Right atrium auricular region (tissue), 2 donors: ENCODE results near the gene BRAT1. TPM values are rescaled to one million over a fixed set of nuclear protein-coding genes. Genes with fewer than 3 reads are reported as not detected.
"Not testable (repeated sequence)": the region's sequence is repeated elsewhere in the genome, so short reads cannot be mapped to it uniquely, and the experiment has no call there.

Experiments used
- DNase-seq: peaks from one replicate; pipeline ENCODE4 v3.0.0-alpha.2; 2019; ENCODE audit warnings: low spot score
- H3K27ac ChIP-seq, 2 donors: fragments of 200-600 bp; sonication (generic); 1 replicate in 1 of 2; 2 replicates in 1 of 2; pipeline ENCODE4 v1.5.1; 2016 to 2019
- H3K27me3 ChIP-seq, 2 donors: fragments of 200-600 bp; sonication (generic); one replicate each; pipeline versions ENCODE4 v1.5.1 to v1.6.0; 2017 to 2019
- H3K36me3 ChIP-seq: fragments of 200-600 bp; sonication (generic); one replicate; pipeline ENCODE4 v1.5.1; 2016
- H3K4me1 ChIP-seq, 2 donors: fragments of 200-600 bp; sonication (generic); one replicate each; pipeline versions ENCODE4 v1.5.1 to v1.6.0; 2017 to 2019
- H3K4me3 ChIP-seq, 2 donors: fragments of 200-600 bp; sonication (generic); 1 replicate in 1 of 2; 2 replicates in 1 of 2; pipeline ENCODE4 v1.5.1; 2017 to 2019; ENCODE audit warnings: mild to moderate bottlenecking in 1 of 2, moderate library complexity in 1 of 2
- H3K9me3 ChIP-seq, 2 donors: fragments of 200-600 bp; sonication (generic); one replicate each; pipeline ENCODE4 v1.5.1; 2019
- CTCF ChIP-seq, 2 donors: fragments of 200-600 bp; sonication (generic); IDR thresholded peaks; one replicate each; pipeline ENCODE4 v1.5.1; 2019; ENCODE audit warnings: antibody characterized with exemption in 2 of 2
- total RNA-seq, 2 donors: library from RNA; depleted of rRNA; stranded (reverse); fragments of >200 nt; gene quantifications; one replicate each; pipeline ENCODE4 v1.1.0, GENCODE V29; 2016

BRAT1 gene
- total RNA-seq, 2 donors from 2014 or later, result 20.9 to 24.6 TPM

GRCh38 chr7:2594599-2594998, 39.3 kb upstream of the BRAT1 start:
- Histone ChIP-seq H3K36me3 (peaks cover 40% of the 10 kb centered on the region), H3K4me3 (no peak overlapping the region), H3K27me3 (no peaks in the 10 kb centered on the region), H3K4me1 (no peaks in the 10 kb centered on the region), H3K9me3 (no peaks in the 10 kb centered on the region), H3K27ac (no peak overlapping the region)
- DNase-seq, result no peak
- no peak for TF ChIP-seq CTCF (IDR thresholded peaks at IDR 0.05)

GRCh38 chr7:2593036-2593727, 37.9 kb upstream of the BRAT1 start:
- H3K4me1 ChIP-seq, result no peaks in the 10 kb centered on the region
- no peak overlapping the region for H3K4me3 ChIP-seq
- no peaks in the 10 kb centered on the region for H3K27me3 ChIP-seq
- H3K27ac ChIP-seq, result no peak overlapping the region
- peaks cover 34% of the 10 kb centered on the region for H3K36me3 ChIP-seq
- TF ChIP-seq CTCF (IDR thresholded peaks at IDR 0.05), result no peak
- DNase-seq, result no peak
- H3K9me3 ChIP-seq, result no peaks in the 10 kb centered on the region

GRCh38 chr7:2592375-2592865, 37.1 kb upstream of the BRAT1 start:
- TF ChIP-seq CTCF (IDR thresholded peaks at IDR 0.05), result no peak
- H3K9me3 ChIP-seq, result no peaks in the 10 kb centered on the region
- H3K27me3 ChIP-seq, result no peaks in the 10 kb centered on the region
- H3K4me3 ChIP-seq, result no peak overlapping the region
- H3K36me3 ChIP-seq, result peaks cover 31% of the 10 kb centered on the region
- H3K27ac ChIP-seq, result no peak overlapping the region
- no peaks in the 10 kb centered on the region for H3K4me1 ChIP-seq
- no peak for DNase-seq

- H3K27ac ChIP-seq, H3K27me3 ChIP-seq, H3K4me3 ChIP-seq, H3K9me3 ChIP-seq, DNase-seq, H3K4me1 ChIP-seq: not testable (repeated sequence)
- H3K36me3 ChIP-seq, result peaks cover 31% of the 10 kb centered on the region
These were observed 34.6 kb upstream of the BRAT1 start for GRCh38 chr7:2589941-2590340.

DNA sequence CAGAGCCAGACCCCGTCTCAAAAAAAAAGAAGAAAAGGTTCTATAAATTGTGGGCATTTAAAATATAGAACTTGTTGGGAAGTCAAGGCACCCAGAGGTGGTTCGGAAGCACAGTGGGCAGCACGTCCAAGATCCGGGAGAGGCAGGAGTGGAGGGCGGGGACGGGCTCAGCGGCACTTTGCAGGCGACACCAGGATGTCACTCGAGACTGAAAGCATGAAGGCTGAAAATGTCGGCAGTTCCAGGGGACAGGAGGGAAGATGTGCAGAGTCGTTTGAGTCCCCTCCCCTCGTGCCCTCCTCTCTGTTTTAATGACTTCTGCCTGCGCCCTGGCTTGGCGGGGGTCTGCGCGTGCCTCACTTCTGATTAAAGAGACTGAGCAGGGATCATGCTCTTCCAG, 34.0 kb upstream of the BRAT1 start:
- no peak for TF ChIP-seq CTCF (IDR thresholded peaks at IDR 0.05)
- H3K4me3 ChIP-seq, result no peak overlapping the region
- DNase-seq, result no peak
- peaks cover 31% of the 10 kb centered on the region for H3K36me3 ChIP-seq
- no peaks in the 10 kb centered on the region for H3K9me3 ChIP-seq
- H3K27ac ChIP-seq, result no peak overlapping the region
- no peaks in the 10 kb centered on the region for H3K27me3 ChIP-seq
- H3K4me1 ChIP-seq, result no peaks in the 10 kb centered on the region

- H3K27me3 ChIP-seq, result no peaks in the 10 kb centered on the region
- no peaks in the 10 kb centered on the region for H3K4me1 ChIP-seq
- H3K9me3 ChIP-seq, result no peaks in the 10 kb centered on the region
- peaks cover 26% of the 10 kb centered on the region for H3K36me3 ChIP-seq
- no peak overlapping the region for H3K27ac ChIP-seq
- TF ChIP-seq CTCF (IDR thresholded peaks at IDR 0.05), result no peak
- no peak for DNase-seq
- H3K4me3 ChIP-seq, result no peak overlapping the region
These were observed 32.5 kb upstream of the BRAT1 start for GRCh38 chr7:2587778-2588177.
